IPS-NIHi7 (cell line): ENCODE results near the gene ETV6.

Experiments used
- DNase-seq: peaks from one replicate; pipeline ENCODE4 v3.0.0; 2012; ENCODE audit warnings: mixed read lengths; ENCODE audit errors: extremely low spot score

The ETV6 gene

GRCh38 chr12:11695321-11695720, 45.8 kb downstream of the ETV6 start:
- DNase-seq = no peak

GRCh38 chr12:11696084-11696483, 46.6 kb downstream of the ETV6 start:
- no peak for DNase-seq

- no peak for DNase-seq
Measured at GRCh38 chr12:11697131-11697530, 47.7 kb downstream of the ETV6 start.

GRCh38 chr12:11697670-11698387, 48.4 kb downstream of the ETV6 start:
- no peak for DNase-seq

GRCh38 chr12:11698729-11699128, 49.3 kb downstream of the ETV6 start:
- DNase-seq = no peak

GRCh38 chr12:11701433-11701832, 52.0 kb downstream of the ETV6 start:
- no peak for DNase-seq

- DNase-seq = no peak
Measured at GRCh38 chr12:11702959-11703358, 53.5 kb downstream of the ETV6 start.

- no peak for DNase-seq
Measured at GRCh38 chr12:11703378-11703777, 53.9 kb downstream of the ETV6 start.

GRCh38 chr12:11704089-11704488, 54.6 kb downstream of the ETV6 start:
- no peak for DNase-seq

- DNase-seq = no peak
Measured at GRCh38 chr12:11705010-11705409, 55.5 kb downstream of the ETV6 start.

- no peak for DNase-seq
Measured at GRCh38 chr12:11706509-11707379, 57.3 kb downstream of the ETV6 start.

GRCh38 chr12:11707535-11707934, 58.1 kb downstream of the ETV6 start:
- DNase-seq = no peak

GRCh38 chr12:11709513-11709912, 60.0 kb downstream of the ETV6 start:
- DNase-seq = no peak

- no peak for DNase-seq
Measured at GRCh38 chr12:11710431-11710830, 61.0 kb downstream of the ETV6 start.

GRCh38 chr12:11710906-11711305, 61.4 kb downstream of the ETV6 start:
- DNase-seq = no peak

GRCh38 chr12:11711651-11712327, 62.3 kb downstream of the ETV6 start:
- no peak for DNase-seq

GRCh38 chr12:11712491-11712890, 63.0 kb downstream of the ETV6 start:
- DNase-seq = no peak

GRCh38 chr12:11713202-11713601, 63.7 kb downstream of the ETV6 start:
- DNase-seq = no peak

- DNase-seq = no peak
Measured at GRCh38 chr12:11714626-11715025, 65.2 kb downstream of the ETV6 start.

- DNase-seq = no peak
Measured at GRCh38 chr12:11715621-11716020, 66.1 kb downstream of the ETV6 start.

GRCh38 chr12:11716794-11717518, 67.5 kb downstream of the ETV6 start:
- no peak for DNase-seq

- no peak for DNase-seq
Measured at GRCh38 chr12:11717519-11717961, 68.1 kb downstream of the ETV6 start.
